ENCODE measurements around the gene NTM.
A peak's percentile ranks its signal among the peaks of the same experiment; 100 is the strongest.
"Not testable (repeated sequence)": the region's sequence is repeated elsewhere in the genome, so short reads cannot be mapped to it uniquely, and the experiment has no call there.

The NTM gene

GRCh38 chr11:131464461-131464860 lies 94.0 kb downstream of the NTM start:
- DNase-seq = no peak

GRCh38 chr11:131465039-131465438 lies 94.6 kb downstream of the NTM start:
- DNase-seq = no peak

- no peak for DNase-seq
These were observed 95.3 kb downstream of the NTM start for GRCh38 chr11:131465746-131466145.

- DNase-seq = no peak
These were observed 97.4 kb downstream of the NTM start for GRCh38 chr11:131467645-131468394.

GRCh38 chr11:131468565-131468964 lies 98.2 kb downstream of the NTM start:
- DNase-seq = no peak

GRCh38 chr11:131470216-131470925 lies 100.0 kb downstream of the NTM start:
- no peak for DNase-seq

- DNase-seq = no peak
These were observed 101.6 kb downstream of the NTM start for GRCh38 chr11:131471976-131472375.

GRCh38 chr11:131474947-131475346 lies 104.5 kb downstream of the NTM start:
- no peak for DNase-seq

- DNase-seq = no peak
These were observed 105.9 kb downstream of the NTM start for GRCh38 chr11:131476266-131476665.

GRCh38 chr11:131478341-131478740 lies 107.9 kb downstream of the NTM start:
- DNase-seq = no peak

- DNase-seq = no peak
These were observed 110.9 kb downstream of the NTM start for GRCh38 chr11:131481303-131481702.

- DNase-seq = no peak
These were observed 111.6 kb downstream of the NTM start for GRCh38 chr11:131481971-131482370.

GRCh38 chr11:131483453-131483852 lies 113.0 kb downstream of the NTM start:
- no peak for DNase-seq

- no peak for DNase-seq
These were observed 113.5 kb downstream of the NTM start for GRCh38 chr11:131483877-131484276.

- DNase-seq = peak; percentile 58
These were observed 115.7 kb downstream of the NTM start for GRCh38 chr11:131486100-131486499.

GRCh38 chr11:131486937-131487635 lies 116.7 kb downstream of the NTM start:
- DNase-seq = no peak

GRCh38 chr11:131488238-131488637 lies 117.8 kb downstream of the NTM start:
- DNase-seq = peak; percentile 72

GRCh38 chr11:131491503-131491902 lies 121.1 kb downstream of the NTM start:
- DNase-seq = no peak

- peak; percentile 66 for DNase-seq
These were observed 125.0 kb downstream of the NTM start for GRCh38 chr11:131495423-131495822.

- DNase-seq = not testable (repeated sequence)
These were observed 127.3 kb downstream of the NTM start for GRCh38 chr11:131497686-131498085.

GRCh38 chr11:131498631-131499160 lies 128.3 kb downstream of the NTM start:
- peak; percentile 67 for DNase-seq

GRCh38 chr11:131499199-131499598 lies 128.8 kb downstream of the NTM start:
- no peak for DNase-seq

GRCh38 chr11:131503017-131503416 lies 132.6 kb downstream of the NTM start:
- no peak for DNase-seq
